ENCODE data around the gene UBE2J2. TPM values are rescaled to one million over a fixed set of nuclear protein-coding genes. Genes with fewer than 3 reads are reported as not detected.

Gene UBE2J2
- total and polyA plus RNA-seq, 4 donors = 21.0 to 30.4 (median 25.8) TPM

DNA sequence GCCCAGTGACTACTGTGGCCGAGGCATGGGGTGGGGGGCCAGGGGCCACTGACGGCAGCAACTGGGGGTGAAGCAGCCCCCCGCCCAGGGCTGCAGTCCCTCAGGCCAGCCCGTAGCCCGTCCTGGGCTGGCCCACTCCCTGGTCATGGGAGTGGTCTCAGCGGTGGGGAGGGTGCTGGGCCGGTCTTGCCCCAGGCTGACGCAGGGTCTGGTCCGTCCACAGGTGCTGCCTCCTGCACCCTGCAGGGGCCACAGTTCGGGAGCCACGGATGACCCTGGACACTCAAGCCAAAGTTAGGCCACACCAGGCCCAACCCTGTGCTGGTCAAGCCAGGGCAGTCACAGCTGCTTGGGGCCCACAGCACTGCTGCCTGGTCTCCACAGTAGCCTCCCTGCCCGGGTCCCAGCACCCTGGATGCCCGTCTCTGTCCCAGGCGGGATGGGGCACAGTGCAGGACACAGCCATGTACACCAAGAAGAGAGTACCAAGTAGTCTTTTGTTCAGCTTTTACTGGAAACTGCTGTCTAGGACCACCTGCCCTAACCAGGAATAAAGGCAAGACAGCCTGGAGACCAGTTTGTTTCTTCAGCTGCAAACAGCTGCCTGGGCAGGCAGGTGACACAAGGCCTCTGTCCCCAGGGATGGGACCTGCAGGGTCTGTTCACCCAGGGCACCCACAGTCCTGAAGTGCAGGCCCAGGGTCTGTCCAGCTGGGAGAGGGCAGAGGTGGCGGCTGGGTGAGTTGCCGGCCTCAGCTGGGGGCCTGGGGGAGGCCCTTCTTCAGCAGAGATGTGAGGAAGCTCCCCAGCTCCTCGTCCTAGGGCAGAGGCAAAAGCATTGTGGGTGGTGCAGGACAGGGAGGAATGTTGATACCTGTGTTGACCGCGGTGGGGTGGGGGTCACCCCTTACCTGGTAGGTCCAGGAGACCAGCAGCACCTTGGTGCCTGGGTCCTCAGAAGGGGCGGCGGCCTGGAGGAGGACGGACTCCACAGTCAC lies 37.8 kb upstream of the UBE2J2 start:
- Histone ChIP-seq H3K9ac (ENCODE audit: low read depth in 1 of 2, low read length in 2 of 2) (no peak overlapping the region), H3K27me3 (ENCODE audit: control insufficient read depth in 4 of 4, insufficient read depth in 4 of 4, low read length in 3 of 4) (no peaks in the 10 kb centered on the region), H3K4me1 (ENCODE audit: control insufficient read depth in 4 of 4, insufficient read depth in 4 of 4, low read length in 3 of 4) (peaks cover 7 to 24% (median 16%) of the 10 kb centered on the region in 4 donors), H3K4me3 (ENCODE audit: low read depth in 1 of 3, low read length in 3 of 3) (no peak overlapping the region), H3K27ac (ENCODE audit: low read depth in 1 of 2, low read length in 2 of 2) (no peak overlapping the region), H3K9me3 (ENCODE audit: control insufficient read depth in 4 of 4, low read length in 3 of 4) (no peaks in the 10 kb centered on the region), H3K36me3 (ENCODE audit: control insufficient read depth in 4 of 4, insufficient read depth in 3 of 4, low read depth in 1 of 4, low read length in 3 of 4) (peaks cover 3 to 38% (median 18%) of the 10 kb centered on the region in 4 donors)
- TF ChIP-seq ATF3 (IDR thresholded peaks at IDR 0.05) (no peak), YY1 (IDR thresholded peaks at IDR 0.05) (no peak), ZBTB33 (IDR thresholded peaks at IDR 0.05) (no peak), SP1 (IDR thresholded peaks at IDR 0.05) (no peak), NR2F2 (IDR thresholded peaks at IDR 0.05) (no peak), HNF4G (IDR thresholded peaks at IDR 0.05) (no peak), JUND (IDR thresholded peaks at IDR 0.05) (no peak), RXRA (IDR thresholded peaks at IDR 0.05) (no peak), GABPA (IDR thresholded peaks at IDR 0.05 in 1 of 2, conservative IDR thresholded peaks at IDR 0.05 in 1 of 2) (no peak), FOXA1 (IDR thresholded peaks at IDR 0.05) (no peak), FOXA2 (IDR thresholded peaks at IDR 0.05) (no peak)
- TF ChIP-seq, protein P1, sequence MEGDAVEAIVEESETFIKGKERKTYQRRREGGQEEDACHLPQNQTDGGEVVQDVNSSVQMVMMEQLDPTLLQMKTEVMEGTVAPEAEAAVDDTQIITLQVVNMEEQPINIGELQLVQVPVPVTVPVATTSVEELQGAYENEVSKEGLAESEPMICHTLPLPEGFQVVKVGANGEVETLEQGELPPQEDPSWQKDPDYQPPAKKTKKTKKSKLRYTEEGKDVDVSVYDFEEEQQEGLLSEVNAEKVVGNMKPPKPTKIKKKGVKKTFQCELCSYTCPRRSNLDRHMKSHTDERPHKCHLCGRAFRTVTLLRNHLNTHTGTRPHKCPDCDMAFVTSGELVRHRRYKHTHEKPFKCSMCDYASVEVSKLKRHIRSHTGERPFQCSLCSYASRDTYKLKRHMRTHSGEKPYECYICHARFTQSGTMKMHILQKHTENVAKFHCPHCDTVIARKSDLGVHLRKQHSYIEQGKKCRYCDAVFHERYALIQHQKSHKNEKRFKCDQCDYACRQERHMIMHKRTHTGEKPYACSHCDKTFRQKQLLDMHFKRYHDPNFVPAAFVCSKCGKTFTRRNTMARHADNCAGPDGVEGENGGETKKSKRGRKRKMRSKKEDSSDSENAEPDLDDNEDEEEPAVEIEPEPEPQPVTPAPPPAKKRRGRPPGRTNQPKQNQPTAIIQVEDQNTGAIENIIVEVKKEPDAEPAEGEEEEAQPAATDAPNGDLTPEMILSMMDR (IDR thresholded peaks at IDR 0.05; ENCODE audit: low read depth, low read length, missing input control) = no peak
- TF ChIP-seq, protein P2, sequence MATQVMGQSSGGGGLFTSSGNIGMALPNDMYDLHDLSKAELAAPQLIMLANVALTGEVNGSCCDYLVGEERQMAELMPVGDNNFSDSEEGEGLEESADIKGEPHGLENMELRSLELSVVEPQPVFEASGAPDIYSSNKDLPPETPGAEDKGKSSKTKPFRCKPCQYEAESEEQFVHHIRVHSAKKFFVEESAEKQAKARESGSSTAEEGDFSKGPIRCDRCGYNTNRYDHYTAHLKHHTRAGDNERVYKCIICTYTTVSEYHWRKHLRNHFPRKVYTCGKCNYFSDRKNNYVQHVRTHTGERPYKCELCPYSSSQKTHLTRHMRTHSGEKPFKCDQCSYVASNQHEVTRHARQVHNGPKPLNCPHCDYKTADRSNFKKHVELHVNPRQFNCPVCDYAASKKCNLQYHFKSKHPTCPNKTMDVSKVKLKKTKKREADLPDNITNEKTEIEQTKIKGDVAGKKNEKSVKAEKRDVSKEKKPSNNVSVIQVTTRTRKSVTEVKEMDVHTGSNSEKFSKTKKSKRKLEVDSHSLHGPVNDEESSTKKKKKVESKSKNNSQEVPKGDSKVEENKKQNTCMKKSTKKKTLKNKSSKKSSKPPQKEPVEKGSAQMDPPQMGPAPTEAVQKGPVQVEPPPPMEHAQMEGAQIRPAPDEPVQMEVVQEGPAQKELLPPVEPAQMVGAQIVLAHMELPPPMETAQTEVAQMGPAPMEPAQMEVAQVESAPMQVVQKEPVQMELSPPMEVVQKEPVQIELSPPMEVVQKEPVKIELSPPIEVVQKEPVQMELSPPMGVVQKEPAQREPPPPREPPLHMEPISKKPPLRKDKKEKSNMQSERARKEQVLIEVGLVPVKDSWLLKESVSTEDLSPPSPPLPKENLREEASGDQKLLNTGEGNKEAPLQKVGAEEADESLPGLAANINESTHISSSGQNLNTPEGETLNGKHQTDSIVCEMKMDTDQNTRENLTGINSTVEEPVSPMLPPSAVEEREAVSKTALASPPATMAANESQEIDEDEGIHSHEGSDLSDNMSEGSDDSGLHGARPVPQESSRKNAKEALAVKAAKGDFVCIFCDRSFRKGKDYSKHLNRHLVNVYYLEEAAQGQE (IDR thresholded peaks at IDR 0.05) = no peak
- TF ChIP-seq, protein P3, sequence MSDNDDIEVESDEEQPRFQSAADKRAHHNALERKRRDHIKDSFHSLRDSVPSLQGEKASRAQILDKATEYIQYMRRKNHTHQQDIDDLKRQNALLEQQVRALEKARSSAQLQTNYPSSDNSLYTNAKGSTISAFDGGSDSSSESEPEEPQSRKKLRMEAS (IDR thresholded peaks at IDR 0.05) = no peak
- DNase-seq (ENCODE audit: low spot score) = no peak
- WGBS = 92% methylated on average over 22 of the region's 22 CpGs
